ENCODE results near the gene MALAT1.

GRCh38 chr11:65502274-65502554 lies 3.4 kb downstream of the MALAT1 start:
- TF ChIP-seq CTCF (IDR thresholded peaks at IDR 0.05; ENCODE audit: control extremely low read depth in 1 of 3, insufficient read depth in 1 of 3, low read depth in 1 of 3, low read length in 3 of 3) = no peak
- no peak for TF ChIP-seq CREB1 (IDR thresholded peaks at IDR 0.05)
- no peak for TF ChIP-seq POLR2AphosphoS5 (IDR thresholded peaks at IDR 0.05; ENCODE audit: low read depth, low read length)
- no peak for TF ChIP-seq SP1 (IDR thresholded peaks at IDR 0.05; ENCODE audit: low read depth, low read length)
- no peak for TF ChIP-seq TAF7 (optimal IDR thresholded peaks at IDR 0.05; ENCODE audit: borderline replicate concordance, low read depth, low read length)
- TF ChIP-seq CEBPB (IDR thresholded peaks at IDR 0.05; ENCODE audit: low read depth, low read length) = no peak
